HG03103 (cell line): ENCODE measurements around the gene NTN4.
"Not testable (repeated sequence)": the region's sequence is repeated elsewhere in the genome, so short reads cannot be mapped to it uniquely, and the experiment has no call there.

ENCODE experiments used
- ATAC-seq: cut with Tn5 transposase; IDR thresholded peaks from one replicate; pipeline ENCODE4 v1.9.1; 2021; ENCODE audit warnings: low read depth; ENCODE audit not compliant: unreplicated experiment

The NTN4 gene

GRCh38 chr12:95790033-95790916 is at the start of gene NTN4:
TSS of gene NTN4 (minus strand) at chr12:95790764. CDS start at chr12:95790309, 455 bp downstream.
- no peak for ATAC-seq

GRCh38 chr12:95838125-95838524 is 47.6 kb upstream of the NTN4 start:
- ATAC-seq, result no peak

GRCh38 chr12:95837240-95838038 is 46.9 kb upstream of the NTN4 start:
- no peak for ATAC-seq

- no peak for ATAC-seq
These were observed 46.2 kb upstream of the NTN4 start for GRCh38 chr12:95836630-95837239.

- no peak for ATAC-seq
These were observed 45.6 kb upstream of the NTN4 start for GRCh38 chr12:95836185-95836609.

- ATAC-seq, result no peak
These were observed 44.0 kb upstream of the NTN4 start for GRCh38 chr12:95834572-95834971.

- no peak for ATAC-seq
These were observed 39.9 kb upstream of the NTN4 start for GRCh38 chr12:95830335-95831089.

- no peak for ATAC-seq
These were observed 38.8 kb upstream of the NTN4 start for GRCh38 chr12:95829395-95829794.

GRCh38 chr12:95820096-95820703 is 29.6 kb upstream of the NTN4 start:
- ATAC-seq, result no peak

- no peak for ATAC-seq
These were observed 25.2 kb upstream of the NTN4 start for GRCh38 chr12:95815632-95816212.

- ATAC-seq, result not testable (repeated sequence)
These were observed 21.6 kb upstream of the NTN4 start for GRCh38 chr12:95812155-95812554.

- no peak for ATAC-seq
These were observed 19.8 kb upstream of the NTN4 start for GRCh38 chr12:95810411-95810810.

GRCh38 chr12:95809000-95809680 is 18.6 kb upstream of the NTN4 start:
- ATAC-seq, result no peak

GRCh38 chr12:95808146-95808545 is 17.6 kb upstream of the NTN4 start:
- no peak for ATAC-seq

GRCh38 chr12:95805864-95806671 is 15.5 kb upstream of the NTN4 start:
- no peak for ATAC-seq

- ATAC-seq, result no peak
These were observed 13.7 kb upstream of the NTN4 start for GRCh38 chr12:95804291-95804690.

GRCh38 chr12:95803817-95804216 is 13.3 kb upstream of the NTN4 start:
- ATAC-seq, result no peak
